ENCODE data around the gene NYAP1.
"Not testable (repeated sequence)": the region's sequence is repeated elsewhere in the genome, so short reads cannot be mapped to it uniquely, and the experiment has no call there.

Gene NYAP1

GRCh38 chr7:100483722-100484672, at the start of gene NYAP1:
Gene NYAP1 (plus strand): TSS chr7:100483927. CDS start chr7:100485312, 1,385 bp downstream.
- peak; percentile 41 for DNase-seq (ENCODE audit: low read depth)

- DNase-seq (ENCODE audit: low read depth): no peak
Measured at GRCh38 chr7:100434297-100435144, 49.2 kb upstream of the NYAP1 start.

GRCh38 chr7:100435401-100436304, 48.1 kb upstream of the NYAP1 start:
- DNase-seq (ENCODE audit: low read depth): peak; percentile 28

DNA sequence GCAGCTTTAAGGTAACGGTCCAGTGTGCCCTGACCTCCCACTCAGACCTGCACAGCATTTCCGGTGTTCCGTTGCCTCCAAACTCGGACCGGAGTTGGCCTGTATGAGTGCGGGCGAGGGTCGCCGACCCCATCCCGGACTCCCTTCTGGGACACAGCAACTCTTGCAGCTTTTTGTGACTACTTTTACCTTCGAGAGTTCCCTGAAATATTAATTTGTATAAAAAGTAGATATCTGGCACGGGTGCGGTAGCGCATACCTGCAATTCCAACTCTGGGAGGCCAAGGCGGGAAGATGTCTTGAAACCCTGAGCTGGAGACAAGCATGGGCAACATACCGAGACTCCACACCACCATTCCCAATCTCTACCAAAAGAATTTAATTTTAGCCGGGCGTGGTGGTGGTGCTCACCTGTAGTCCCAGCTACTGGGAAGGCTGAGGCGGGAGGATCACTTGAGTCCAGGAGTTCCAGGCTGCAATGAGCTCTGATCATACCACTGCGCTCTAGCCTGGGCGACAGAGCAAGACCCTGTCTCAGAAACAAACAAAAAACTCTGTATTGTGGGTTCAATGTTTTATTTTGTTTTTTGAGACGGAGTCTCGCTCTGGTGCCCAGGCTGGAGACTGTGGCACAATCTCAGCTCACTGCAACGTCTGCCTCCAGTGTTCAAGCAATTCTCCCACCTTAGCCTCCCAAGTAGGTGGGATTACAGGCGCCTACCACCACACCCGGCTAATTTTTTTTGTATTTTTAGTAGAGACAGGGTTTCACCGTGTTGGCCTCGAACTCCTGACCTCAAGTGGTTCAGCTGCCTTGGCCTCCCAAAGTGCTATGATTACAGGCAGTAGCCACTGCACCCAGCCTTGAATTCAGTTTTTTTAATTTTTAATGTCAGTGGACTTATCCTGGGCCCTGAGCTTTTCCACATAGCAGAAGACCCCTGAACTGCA, 46.3 kb upstream of the NYAP1 start:
- no peak for DNase-seq (ENCODE audit: low read depth)

- no peak for DNase-seq (ENCODE audit: low read depth)
Measured at GRCh38 chr7:100438172-100438571, 45.6 kb upstream of the NYAP1 start.

DNA sequence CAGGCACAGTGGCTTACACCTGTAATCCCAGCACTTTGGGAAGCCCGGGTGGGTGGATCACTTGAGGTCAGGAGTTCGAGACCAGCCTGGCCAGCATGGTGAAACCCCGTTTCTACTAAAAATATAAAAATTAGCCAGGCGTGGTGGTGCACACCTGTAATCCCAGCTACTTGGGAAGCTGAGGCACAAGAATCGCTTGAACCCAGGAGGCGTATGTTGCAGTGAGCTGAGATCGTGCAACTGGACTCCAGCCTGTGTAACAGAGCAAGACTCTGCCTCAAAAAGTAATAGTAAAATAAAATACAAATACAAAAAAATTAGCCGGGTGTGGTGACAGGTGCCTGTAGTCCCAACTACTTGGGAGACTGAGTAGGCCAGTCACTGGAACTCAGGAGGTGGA, 45.0 kb upstream of the NYAP1 start:
- DNase-seq (ENCODE audit: low read depth): not testable (repeated sequence)

DNA sequence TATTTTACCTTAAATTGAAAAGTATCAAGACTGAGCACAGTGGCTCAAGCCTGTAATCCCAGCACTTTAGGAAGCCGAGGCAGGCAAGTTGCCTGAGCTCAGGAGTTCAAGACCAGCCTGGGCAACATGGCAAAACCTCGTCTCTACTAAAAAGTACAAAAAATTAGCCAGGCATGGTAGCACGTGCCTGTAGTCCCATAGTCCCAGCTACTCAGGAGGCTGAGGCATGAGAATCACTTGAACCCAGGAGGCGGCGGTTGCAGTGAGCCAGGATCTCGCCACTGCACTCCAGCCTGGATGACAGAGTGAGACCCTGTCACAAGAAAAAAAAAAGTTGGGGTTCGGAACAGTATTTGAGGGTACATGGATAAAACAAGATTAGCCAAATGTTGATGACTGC, 44.5 kb upstream of the NYAP1 start:
- not testable (repeated sequence) for DNase-seq (ENCODE audit: low read depth)

GRCh38 chr7:100441641-100442535, 41.8 kb upstream of the NYAP1 start:
- no peak for DNase-seq (ENCODE audit: low read depth)

DNA sequence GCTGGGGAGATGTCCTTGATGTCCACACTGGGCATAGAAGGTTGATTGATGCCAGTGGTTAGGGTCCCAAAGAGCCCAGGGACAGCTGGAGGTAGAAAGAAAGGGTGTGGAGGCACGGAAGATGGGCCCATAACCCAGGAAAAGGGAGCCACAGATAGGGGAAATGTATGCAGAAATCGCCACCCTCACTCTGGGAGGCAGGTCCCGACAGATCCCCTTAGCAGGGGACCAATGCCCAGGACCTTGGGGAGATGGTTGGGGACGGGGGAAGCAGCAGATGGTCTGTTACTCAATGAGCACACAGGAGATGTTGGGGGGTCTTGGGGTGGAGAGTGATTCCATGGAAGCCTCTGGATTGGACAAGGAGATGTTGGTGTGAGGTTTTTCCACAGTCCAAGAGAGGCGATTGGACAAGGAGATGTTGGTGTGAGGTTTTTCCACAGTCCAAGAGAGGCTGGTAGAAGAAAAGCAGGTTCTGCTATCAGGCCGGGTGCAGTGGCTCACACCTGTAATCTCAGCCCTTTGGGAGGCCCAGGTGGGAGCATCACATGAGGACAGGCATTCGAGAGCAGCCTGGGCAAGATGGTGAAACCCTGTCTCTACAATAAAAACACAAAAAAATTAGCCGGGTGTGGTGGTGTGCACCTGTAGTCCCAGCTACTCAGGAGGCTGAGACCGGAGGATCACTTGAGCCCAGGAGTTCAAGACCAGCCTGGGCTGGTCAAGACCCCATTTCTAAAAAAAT, 40.5 kb upstream of the NYAP1 start:
- no peak for DNase-seq (ENCODE audit: low read depth)

- DNase-seq (ENCODE audit: low read depth): no peak
Measured at GRCh38 chr7:100444311-100445278, 39.1 kb upstream of the NYAP1 start.

DNA sequence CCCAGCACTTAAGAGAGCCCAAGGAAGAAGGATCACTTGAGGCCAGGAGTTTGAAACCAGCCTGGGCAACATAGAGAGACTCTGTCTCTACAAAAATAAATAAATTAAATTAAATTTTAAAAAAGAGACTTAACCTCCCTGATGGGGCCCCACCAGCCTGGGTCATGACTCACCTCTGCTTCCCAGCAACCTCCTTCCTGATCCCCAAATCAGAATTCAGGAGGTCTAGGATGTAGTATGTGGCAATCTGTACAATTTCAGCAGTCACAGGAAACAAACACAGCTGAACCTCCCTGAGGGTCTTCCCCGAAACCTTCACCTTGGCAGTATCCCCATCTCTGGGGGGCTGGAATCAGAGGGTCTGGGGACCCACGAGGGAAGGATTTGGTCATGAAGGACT, 37.7 kb upstream of the NYAP1 start:
- no peak for DNase-seq (ENCODE audit: low read depth)

- DNase-seq (ENCODE audit: low read depth): not testable (repeated sequence)
Measured at GRCh38 chr7:100447363-100447762, 36.4 kb upstream of the NYAP1 start.

- no peak for DNase-seq (ENCODE audit: low read depth)
Measured at GRCh38 chr7:100449190-100449795, 34.4 kb upstream of the NYAP1 start.

GRCh38 chr7:100452513-100452912, 31.2 kb upstream of the NYAP1 start:
- no peak for DNase-seq (ENCODE audit: low read depth)

DNA sequence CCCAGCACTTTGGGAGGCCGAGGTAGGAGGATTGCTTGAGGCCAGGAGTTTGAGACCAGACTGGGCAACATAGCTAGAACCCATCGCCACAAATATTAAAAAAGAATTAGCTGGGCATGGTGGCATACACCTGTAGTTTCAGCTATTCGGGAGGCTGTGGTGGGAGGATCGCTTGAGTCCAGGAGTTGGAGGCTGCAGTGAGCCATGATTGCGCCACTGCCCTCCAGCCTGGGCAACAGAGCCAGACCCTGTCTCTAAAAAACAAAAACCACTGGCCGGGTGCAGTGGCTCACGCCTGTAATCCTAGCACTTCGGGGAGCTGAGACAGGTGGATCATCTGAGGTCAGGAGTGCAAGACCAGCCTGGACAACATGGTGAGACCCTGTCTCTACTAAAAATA, 29.9 kb upstream of the NYAP1 start:
- DNase-seq (ENCODE audit: low read depth): not testable (repeated sequence)

DNA sequence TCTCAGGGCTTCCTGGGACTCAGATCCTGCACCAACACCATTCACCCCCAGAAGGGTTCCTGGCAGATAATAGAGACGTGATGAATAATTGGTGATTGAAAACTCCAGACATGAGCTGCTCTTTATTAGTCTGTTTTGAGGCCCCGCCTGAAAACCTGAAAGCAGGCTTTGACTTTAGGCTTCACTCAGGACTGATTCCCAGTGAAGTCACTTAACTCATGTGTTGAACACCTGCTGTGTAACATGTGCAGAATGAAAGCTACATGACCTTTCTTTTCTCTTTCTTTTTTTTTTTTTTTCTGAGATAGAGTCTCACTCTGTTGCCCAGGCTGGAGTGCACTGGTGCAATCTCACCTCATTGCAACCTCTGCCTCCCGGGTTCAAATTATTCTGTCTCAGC, 28.5 kb upstream of the NYAP1 start:
- DNase-seq (ENCODE audit: low read depth): no peak

DNA sequence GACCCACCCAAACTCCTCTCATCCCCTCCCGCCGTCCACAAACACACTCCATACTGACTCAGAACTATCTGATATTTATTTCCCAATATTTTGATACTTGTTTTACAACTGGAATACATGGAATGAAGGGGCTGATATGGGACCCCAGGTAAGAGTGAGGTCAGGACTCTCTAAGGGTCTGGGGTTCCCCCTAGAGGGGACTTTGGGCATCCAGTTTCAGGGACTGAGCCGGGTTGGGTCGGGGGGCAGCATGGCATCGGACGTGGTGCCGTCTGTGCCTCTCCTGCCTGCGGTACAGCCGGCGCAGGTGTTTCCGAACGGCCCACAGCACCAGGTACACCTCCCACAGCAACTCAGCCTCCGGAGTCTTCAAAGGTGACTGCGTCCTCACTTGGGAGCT, 27.2 kb upstream of the NYAP1 start:
- DNase-seq (ENCODE audit: low read depth): no peak
